NOMO-1 (cell line): ENCODE data around the gene ATOH8.
"Not testable (repeated sequence)": the region's sequence is repeated elsewhere in the genome, so short reads cannot be mapped to it uniquely, and the experiment has no call there.

Source experiments
- DNase-seq, 2 experiments: peaks; one replicate each; lab custom pipeline; 2025; ENCODE audit not compliant: unreplicated experiment in 2 of 2; lab: John Stamatoyannopoulos, UW

Gene ATOH8

GRCh38 chr2:85753525-85754312 lies at the start of gene ATOH8:
Gene ATOH8, plus strand, starts transcription at chr2:85753991. Its CDS starts 199 bp downstream, at chr2:85754190.
- peak; percentile 56 to 71 for DNase-seq

GRCh38 chr2:85704038-85704437 lies 49.8 kb upstream of the ATOH8 start:
- DNase-seq = no peak

- DNase-seq = peak; percentile 52 to 91
Measured at GRCh38 chr2:85704800-85705679, 48.8 kb upstream of the ATOH8 start.

- DNase-seq = peak in 1 of 2 experiments; percentile 49
Measured at GRCh38 chr2:85705680-85706039, 48.1 kb upstream of the ATOH8 start.

- DNase-seq = peak in 1 of 2 experiments; percentile 49
Measured at GRCh38 chr2:85706063-85706462, 47.7 kb upstream of the ATOH8 start.

GRCh38 chr2:85706599-85707296 lies 47.0 kb upstream of the ATOH8 start:
- DNase-seq = peak; percentile 71 to 75

- peak; percentile 69 to 90 for DNase-seq
Measured at GRCh38 chr2:85707304-85707703, 46.5 kb upstream of the ATOH8 start.

- no peak for DNase-seq
Measured at GRCh38 chr2:85708641-85709040, 45.1 kb upstream of the ATOH8 start.

- peak; percentile 68 to 81 for DNase-seq
Measured at GRCh38 chr2:85709401-85709811, 44.4 kb upstream of the ATOH8 start.

- no peak for DNase-seq
Measured at GRCh38 chr2:85710687-85711577, 42.9 kb upstream of the ATOH8 start.

GRCh38 chr2:85711578-85712060 lies 42.2 kb upstream of the ATOH8 start:
- no peak for DNase-seq

- peak; percentile 48 to 69 for DNase-seq
Measured at GRCh38 chr2:85712336-85712735, 41.5 kb upstream of the ATOH8 start.

GRCh38 chr2:85712849-85713612 lies 40.8 kb upstream of the ATOH8 start:
- DNase-seq = no peak

GRCh38 chr2:85713836-85714235 lies 40.0 kb upstream of the ATOH8 start:
- DNase-seq = no peak

GRCh38 chr2:85714421-85714820 lies 39.4 kb upstream of the ATOH8 start:
- DNase-seq = not testable (repeated sequence)

GRCh38 chr2:85714841-85715240 lies 39.0 kb upstream of the ATOH8 start:
- no peak for DNase-seq

GRCh38 chr2:85716346-85716914 lies 37.4 kb upstream of the ATOH8 start:
- no peak for DNase-seq

GRCh38 chr2:85717308-85718008 lies 36.3 kb upstream of the ATOH8 start:
- no peak for DNase-seq
